ENCODE measurements around the gene TULP4. TPM values are rescaled to one million over a fixed set of nuclear protein-coding genes. Genes with fewer than 3 reads are reported as not detected.
"Not testable (repeated sequence)": the region's sequence is repeated elsewhere in the genome, so short reads cannot be mapped to it uniquely, and the experiment has no call there.

TULP4 gene
- total RNA-seq, 1 experiment from 2014 or later, result 31.1 TPM

GRCh38 chr6:158295976-158296853, 16.1 kb upstream of the TULP4 start:
- DNase-seq (ENCODE audit: low spot score), result not testable (repeated sequence)

- not testable (repeated sequence) for DNase-seq (ENCODE audit: low spot score)
Measured at GRCh38 chr6:158296854-158297324, 15.4 kb upstream of the TULP4 start.

- DNase-seq (ENCODE audit: low spot score), result not testable (repeated sequence)
Measured at GRCh38 chr6:158297657-158298056, 14.6 kb upstream of the TULP4 start.

DNA sequence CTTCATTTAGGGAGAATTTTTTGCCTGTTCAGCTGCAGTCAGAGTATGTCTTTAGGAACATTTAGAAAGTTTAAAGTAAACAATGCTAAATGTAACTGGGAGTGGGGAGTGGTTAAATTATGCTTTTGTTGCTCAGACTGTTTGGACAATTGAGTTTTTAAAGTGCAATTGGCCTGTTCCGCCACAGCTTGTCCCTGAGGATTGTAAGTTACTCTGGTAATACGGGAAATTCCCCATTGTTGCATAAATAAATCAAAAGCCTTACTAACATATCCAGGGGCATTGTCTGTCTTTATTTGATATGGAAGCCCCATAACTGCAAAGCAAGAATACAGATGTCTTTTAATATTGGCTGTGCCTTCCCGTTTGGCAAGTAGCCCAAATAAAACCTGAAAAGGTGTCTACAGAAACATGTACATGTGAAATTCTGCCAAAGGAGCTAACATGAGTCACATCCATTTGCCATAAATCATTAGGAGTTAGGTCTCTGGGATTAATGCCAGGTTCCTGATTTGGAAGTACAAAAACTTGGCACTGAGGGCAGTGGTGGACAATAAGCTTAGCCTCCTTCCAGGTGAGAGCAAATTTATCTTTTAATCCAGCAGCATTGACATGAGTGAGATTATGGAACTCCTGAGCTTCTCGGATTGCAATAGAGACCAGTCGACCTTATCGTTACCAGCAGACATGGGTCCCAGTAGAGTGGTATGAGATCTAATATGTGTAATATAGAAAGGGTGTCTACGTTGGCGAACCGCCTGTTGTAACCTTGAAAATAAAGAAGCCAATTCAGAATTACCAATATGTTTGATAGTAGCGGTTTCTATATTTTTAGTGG, 11.7 kb upstream of the TULP4 start:
- peak; percentile 73 for DNase-seq (ENCODE audit: low spot score)

DNA sequence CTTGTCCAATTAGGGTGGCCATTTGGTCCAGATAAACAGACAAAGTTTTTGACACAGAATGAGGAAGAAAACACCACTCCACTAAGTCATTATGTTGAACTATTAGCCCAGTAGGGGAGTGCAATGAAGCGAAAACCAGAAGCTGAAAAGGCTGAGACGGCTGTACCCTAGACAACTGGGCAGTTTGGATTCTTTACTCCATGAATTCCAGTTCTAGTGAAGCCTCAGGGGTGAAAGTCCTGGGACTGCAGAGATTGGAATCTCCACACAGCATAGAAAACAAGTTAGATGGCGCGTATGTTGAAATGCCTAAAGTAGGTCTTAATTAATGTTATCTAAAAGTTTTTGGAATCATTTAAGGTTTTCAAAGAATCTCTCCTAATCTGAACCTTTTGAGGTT, 10.7 kb upstream of the TULP4 start:
- DNase-seq (ENCODE audit: low spot score), result not testable (repeated sequence)

DNA sequence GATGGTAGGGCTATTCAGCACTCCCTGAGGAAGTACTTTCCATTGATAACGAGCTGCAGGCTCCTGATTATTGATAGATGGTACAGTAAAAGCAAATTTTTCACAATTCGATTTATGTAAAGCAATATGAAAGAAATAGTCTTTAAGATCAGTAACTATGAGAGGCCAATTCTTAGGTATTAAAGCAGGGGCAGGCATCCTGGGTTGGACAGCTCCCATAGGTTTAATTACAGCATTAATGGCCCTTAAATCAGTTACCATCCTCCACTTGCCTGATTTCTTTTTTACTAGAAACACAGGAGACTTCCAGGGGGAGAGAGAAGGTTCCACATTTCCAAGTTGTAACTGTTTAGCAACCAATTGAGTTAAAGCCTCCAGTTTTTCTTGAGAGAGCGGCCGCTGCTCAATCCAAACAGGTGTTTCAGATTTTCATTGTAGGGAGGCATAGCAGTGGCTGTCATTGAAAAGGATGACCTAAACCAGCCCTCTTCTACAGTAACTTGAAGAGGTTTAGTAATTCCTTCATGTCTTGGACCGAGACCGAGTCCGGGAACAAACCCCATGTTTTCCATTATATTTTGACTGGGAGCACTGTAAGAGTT, 10.0 kb upstream of the TULP4 start:
- not testable (repeated sequence) for DNase-seq (ENCODE audit: low spot score)

DNA sequence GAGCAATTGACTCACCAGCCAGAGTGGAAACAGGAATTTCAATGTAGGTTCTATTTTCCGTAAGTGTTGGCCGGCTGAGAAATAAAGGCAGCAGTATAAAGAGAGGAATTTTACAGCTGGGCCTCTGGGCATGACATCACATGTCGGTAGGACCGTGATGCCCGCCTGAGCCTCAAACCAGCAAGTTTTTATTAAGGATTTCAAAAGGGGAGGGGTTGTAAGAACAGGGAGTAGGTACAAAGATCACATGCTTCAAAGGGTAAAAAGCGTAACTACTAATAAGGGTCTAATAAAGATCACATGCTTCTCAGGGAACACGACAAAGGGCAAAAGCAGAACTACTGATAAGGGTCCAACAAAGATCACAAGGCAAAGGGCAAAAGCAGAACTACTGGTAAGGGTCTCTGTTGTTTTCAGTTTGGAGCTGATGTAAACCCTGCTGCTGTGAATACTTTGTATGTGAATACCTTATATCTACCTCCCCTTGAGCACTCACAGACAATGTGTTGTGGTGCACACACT, 9.0 kb upstream of the TULP4 start:
- no peak for DNase-seq (ENCODE audit: low spot score)

DNA sequence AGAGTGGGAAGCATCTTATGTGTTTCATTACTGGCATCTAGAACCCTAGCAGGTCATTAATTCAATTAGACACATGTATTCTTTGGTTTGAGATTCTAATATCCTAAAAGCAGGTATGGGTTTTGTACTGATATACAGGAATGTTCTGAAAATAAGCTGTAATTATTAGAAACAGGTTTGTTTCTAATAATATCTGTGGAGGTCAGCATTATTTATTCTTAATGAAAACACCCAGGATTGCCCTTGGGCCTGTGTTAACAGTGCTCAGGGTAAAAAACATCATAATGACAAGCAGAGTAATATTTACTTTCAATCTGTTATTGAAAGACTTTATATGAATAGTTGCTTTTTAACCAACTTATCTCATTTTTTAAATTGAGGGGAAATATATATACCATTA, 8.0 kb upstream of the TULP4 start:
- no peak for DNase-seq (ENCODE audit: low spot score)

GRCh38 chr6:158309814-158310213, 2.5 kb upstream of the TULP4 start:
- DNase-seq (ENCODE audit: low spot score), result no peak

GRCh38 chr6:158311193-158311592, 1.1 kb upstream of the TULP4 start:
- DNase-seq (ENCODE audit: low spot score), result no peak

DNA sequence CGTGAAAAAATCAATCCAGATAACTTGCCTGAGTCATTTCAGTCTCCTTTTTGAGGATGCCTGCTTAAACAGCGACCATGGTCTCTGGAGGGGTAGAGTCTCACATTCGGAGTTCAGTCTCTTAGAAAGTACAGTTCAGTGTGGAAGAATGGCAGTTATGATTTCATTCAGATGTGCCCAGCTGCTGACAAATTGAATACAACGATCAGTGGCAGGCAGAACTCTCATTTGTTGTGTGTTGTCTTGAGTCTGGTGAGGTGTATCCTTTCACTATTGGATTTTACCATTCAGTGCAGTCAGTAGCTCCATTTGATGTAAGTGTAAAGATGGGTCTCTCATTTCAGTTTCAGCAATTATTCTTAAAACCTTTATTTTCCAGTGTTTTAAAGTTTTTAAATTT, 639 bp upstream of the TULP4 start:
- DNase-seq (ENCODE audit: low spot score), result no peak

DNA sequence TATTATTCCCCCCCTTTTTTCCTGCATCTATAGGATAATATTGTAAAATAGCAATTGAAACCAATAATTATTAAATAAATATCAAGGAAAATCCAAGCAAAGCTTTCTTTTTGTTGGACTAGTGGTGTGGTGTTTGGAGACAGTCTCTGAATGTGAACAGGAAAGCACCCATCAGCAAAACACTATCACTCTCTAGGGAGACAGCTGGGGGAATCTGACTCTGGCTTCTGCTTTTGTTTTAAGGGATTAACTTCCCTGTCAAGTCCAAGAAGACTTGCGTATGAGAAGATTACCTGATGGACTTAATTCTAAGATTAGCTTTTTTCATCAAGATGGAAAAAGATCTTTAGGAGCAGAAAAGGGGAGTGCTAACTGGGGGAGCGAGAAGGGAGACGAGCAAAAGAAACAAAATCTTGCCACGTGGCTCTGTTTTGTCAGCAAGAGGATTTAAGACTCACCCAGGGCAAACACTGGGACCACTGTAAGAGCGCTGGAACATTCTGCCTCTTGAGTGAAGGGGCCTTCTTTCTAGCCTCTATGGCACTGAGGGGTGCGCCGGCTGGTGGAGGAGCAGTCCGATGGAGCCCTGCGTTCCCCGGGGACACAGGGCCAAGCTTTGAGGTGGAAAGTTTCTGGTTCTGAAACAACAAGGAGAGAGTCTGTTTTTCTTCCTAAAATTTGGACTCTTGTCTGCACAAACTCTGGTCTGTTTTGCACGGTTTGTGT, 570 bp downstream of the TULP4 start:
- DNase-seq (ENCODE audit: low spot score), result no peak

DNA sequence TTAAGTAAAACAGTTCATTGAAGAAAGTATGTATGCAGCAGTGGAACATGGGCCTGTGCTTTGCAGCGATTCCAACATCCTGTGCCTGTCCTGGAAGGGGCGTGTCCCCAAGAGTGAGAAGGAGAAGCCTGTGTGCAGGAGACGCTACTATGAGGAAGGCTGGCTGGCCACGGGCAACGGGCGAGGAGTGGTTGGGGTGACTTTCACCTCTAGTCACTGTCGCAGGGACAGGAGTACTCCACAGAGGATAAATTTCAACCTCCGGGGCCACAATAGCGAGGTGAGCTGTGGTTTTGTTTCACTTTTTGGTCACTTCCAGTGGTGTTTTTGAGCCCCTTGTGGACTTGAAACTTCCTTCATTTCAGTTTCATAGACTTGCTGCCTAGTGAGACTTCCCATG, 1.7 kb downstream of the TULP4 start:
- no peak for DNase-seq (ENCODE audit: low spot score)

DNA sequence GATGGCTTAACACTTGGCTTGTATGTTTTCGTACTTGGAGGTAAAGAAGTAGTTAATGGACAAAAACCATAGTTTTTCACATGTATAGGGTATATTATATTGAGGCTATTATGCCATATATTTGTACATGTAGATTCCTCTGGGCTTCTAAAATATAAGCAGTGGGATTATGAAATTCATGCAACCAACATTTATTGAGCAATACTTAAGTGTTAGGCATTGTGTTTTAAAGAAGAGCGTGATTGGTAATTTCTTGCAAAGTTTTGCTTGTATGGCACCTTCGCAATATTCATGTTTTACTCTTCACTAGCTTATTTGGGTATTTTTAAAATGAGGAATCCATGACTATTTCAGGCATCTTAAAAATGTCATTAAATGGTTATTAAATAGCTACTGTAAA, 2.5 kb downstream of the TULP4 start:
- DNase-seq (ENCODE audit: low spot score), result no peak

DNA sequence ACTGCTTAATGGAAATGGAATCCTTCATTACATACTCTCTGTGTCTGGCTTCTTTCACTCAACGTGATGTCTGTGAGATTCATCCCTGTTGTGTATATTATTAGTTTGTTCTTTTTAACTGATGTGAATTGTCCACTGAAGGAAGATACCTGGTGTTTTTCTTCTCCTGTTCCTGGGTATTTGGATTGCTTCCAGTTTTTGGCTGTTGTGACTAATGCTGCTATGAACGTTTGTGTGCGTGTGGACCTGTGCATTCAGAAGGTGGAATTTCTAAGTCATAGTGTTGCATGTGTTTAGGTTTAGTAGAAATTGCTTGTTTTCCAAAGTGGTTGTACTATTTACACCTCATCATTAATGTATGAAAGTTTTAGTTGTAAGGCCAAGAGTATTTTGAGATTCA, 3.8 kb downstream of the TULP4 start:
- no peak for DNase-seq (ENCODE audit: low spot score)

DNA sequence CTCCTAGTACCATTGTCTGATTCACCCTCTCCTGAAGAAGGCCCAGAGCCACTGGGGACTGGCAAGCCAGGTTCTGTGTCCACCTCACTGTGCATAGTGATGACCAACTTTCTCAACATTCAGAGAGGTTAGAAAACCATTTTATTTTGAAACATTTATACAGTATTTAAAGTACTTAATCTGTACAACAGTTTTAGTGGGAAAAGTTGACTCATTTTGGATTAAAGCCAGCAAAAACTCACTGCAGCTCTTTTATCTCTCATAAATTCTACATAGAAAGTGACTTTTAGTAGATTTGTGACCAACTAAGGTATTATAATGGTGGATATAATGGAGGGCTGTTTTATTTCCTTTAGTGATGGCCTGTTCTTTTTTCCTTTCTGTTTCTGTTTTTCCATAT, 9.7 kb downstream of the TULP4 start:
- DNase-seq (ENCODE audit: low spot score), result no peak

GRCh38 chr6:158322400-158322723, 10.1 kb downstream of the TULP4 start:
- DNase-seq (ENCODE audit: low spot score), result no peak

DNA sequence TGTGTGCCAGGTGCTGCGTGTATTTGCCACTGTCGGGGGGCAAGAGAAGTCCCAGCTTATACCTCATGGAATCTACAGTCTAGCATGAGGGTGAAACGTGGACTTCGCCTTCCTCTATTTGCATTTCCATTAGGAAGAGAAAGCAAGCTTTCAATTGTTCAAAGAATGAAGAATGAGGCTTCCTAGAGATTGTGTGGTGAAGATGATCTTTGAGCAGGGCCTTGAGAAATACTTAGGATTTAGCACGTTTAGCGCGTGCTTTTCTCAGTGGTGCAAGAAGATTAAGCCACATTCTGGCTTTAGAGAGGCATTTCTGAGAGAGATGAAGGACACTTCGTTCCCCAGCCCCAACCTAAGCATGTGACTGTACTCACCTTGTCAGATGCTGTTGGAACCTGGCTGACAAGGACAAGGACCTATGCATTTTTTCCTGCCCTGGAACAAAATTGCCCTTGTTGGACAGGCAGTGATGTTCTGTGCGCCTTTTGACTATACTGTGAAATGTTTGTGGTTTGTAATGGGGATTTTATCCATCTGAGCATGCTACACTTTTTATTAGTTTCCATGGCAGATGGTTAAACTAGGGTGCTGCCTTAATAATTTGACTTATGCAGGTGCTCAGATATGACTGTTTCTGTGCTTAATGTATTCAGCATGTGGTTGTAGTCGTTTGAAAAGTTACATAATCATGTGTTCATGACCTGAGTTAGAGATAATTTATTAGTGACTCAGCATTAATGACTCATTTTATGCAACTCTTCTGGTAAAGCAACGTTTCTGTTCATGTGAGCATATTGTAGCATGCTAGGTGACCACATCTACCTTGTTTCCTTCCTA, 10.7 kb downstream of the TULP4 start:
- peak; percentile 61 for DNase-seq (ENCODE audit: low spot score)

DNA sequence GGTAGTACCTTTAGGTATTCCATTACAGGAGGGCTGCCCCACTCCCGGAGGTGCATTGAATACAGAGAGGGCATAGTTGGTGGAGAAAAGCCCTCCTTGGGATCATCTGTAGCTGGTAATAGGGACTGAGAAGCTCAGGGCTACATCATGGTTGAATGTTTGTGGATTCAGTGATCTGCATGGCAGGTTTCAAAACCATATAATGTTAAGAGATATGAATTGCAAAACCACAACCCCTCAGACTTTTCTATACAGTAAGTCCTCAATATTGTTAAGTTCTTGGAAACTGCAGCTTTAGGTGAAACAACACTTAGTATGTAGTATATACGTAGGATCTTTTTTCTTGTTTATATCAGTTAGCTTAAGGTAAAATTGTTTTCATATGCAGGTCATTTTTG, 11.3 kb downstream of the TULP4 start:
- DNase-seq (ENCODE audit: low spot score), result no peak

- DNase-seq (ENCODE audit: low spot score), result no peak
Measured at GRCh38 chr6:158324136-158324535, 11.9 kb downstream of the TULP4 start.

Data from HT-29 (cell line).